ENCODE results near the gene OR7G3.
A peak's percentile ranks its signal among the peaks of the same experiment; 100 is the strongest.

OR7G3 gene

GRCh38 chr19:9126900-9127405, at the start of gene OR7G3:
OR7G3 (minus strand) TSS chr19:9126950; CDS start chr19:9126950, 0 bp downstream.
- DNase-seq, result no peak

DNA sequence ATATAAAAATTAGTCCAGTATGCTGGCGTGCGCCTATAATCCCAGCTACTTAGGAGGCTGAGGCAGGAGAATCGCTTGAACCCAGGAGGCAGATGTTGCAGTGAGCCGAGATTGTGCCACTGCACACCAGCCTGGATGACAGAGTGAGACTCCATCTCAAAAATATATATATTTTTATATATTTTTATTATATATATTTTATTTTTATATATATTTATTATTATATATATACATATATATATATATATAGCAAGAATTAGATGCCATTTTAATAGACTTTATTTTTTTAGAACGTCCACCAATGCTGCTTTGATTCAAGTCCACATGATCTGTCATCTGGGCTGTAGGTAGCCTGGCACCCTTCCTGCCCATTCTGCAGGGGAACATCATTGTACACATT, 48.6 kb upstream of the OR7G3 start:
- no peak for DNase-seq

DNA sequence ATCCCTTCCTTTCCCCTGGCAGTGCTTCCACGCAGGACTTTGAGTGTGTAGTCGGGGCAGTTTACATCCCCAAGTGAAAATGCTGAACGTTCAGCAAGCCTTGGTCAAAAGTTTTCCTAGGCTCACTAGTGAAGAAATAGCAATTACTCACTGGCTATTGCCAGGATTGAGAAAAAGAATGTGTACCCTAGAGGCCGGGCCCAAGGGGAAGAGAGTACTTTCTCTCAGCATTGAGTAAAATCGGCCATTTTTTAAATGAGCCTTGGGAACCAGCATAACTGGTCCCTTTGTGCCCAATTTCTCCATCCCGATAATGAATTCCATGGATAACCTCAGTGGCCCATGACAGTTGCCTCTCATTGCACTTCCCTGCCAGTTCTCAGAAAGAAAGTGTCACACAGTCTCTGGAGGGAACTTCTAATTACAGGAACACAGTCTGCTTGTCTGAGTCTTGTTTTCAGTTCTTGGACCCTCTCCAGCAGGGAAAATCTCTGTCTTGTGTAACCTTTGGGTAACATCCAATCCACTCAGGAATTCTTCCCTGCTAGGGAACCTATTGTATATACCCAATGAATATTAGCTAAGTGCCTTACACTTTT, 44.7 kb upstream of the OR7G3 start:
- DNase-seq, result no peak

- no peak for DNase-seq
Measured at GRCh38 chr19:9166846-9167245, 40.1 kb upstream of the OR7G3 start.

GRCh38 chr19:9165261-9165660, 38.5 kb upstream of the OR7G3 start:
- no peak for DNase-seq

- DNase-seq, result no peak
Measured at GRCh38 chr19:9161427-9161826, 34.7 kb upstream of the OR7G3 start.

GRCh38 chr19:9159891-9160290, 33.1 kb upstream of the OR7G3 start:
- no peak for DNase-seq

DNA sequence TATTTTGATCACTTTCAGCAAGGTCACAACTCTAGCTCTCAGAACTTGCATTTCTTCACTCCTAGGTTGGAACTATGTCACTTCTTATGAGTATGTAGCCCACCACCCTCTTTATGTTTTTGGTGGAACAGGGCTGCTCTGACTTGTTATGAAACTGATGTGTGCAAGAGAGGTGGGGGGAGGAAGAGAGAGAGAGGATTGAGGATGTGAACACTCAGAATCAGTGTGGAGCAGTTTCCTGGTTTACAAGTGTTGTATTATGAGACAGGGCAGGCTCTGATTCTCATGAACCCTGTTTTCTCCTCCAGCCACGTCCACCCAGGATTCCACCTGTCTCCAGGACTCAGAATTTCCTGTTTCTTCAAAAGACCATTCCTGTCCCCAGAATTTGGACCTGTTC, 29.6 kb upstream of the OR7G3 start:
- no peak for DNase-seq

DNA sequence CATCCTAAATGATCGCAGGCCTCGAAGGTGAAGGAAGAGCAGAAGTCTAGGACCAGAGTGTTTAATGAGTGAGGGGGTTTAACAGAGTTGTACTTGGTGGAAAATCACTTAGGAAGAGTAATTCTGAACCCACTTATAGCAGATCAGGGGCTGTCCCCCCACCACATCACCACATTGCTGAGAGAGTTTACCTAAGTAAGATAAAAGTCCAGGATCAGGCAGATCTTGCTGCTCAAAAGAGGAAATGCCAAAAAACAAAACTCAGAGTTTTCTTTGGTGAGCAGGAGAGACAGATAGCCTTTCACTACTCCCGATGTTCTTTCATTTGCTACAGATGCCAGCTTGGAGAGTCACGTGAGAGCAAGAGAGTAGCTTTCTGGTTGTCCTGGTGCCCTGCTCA, 28.8 kb upstream of the OR7G3 start:
- DNase-seq, result no peak

DNA sequence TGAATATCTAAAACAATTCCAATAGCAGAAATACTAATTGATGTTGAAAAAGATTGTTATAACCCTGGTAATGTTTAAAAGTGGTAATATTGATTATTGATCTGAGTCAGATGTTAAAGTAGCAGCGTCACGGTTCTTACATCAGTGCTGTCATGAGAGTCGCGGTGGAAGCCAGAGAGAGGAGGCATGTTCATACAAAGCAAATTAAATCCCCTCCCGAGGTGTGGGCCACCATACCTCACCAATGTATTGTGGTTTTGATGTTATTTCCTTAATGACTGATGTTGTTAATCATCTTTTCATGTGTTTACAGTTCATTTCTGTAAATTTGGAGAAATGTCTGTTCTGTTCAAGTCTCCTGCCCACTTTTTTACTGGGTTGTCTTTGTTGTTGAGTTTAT, 24.6 kb upstream of the OR7G3 start:
- DNase-seq, result no peak

GRCh38 chr19:9150650-9151049, 23.9 kb upstream of the OR7G3 start:
- no peak for DNase-seq

GRCh38 chr19:9149997-9150396, 23.2 kb upstream of the OR7G3 start:
- no peak for DNase-seq

DNA sequence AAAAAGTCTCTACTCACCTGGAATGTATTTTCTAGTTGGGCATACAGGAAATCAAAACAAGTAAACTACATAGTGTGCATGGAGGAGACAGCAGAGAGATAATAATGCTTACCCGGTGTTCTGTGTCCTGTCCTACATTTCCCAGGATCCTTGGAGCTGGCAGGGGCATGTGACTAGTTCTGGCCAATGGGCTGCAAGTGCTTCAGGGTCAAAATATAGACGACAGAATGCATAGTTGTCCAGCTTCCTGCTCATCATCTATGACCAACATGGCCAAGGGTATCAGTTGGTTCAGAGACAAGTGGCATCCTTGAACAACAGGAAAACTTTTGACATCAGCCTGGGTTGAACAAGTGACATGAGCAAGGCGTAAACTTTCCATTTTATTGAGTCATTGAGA, 21.9 kb upstream of the OR7G3 start:
- DNase-seq, result no peak

- DNase-seq, result no peak
Measured at GRCh38 chr19:9146882-9147281, 20.1 kb upstream of the OR7G3 start.

- DNase-seq, result no peak
Measured at GRCh38 chr19:9144920-9145319, 18.2 kb upstream of the OR7G3 start.

DNA sequence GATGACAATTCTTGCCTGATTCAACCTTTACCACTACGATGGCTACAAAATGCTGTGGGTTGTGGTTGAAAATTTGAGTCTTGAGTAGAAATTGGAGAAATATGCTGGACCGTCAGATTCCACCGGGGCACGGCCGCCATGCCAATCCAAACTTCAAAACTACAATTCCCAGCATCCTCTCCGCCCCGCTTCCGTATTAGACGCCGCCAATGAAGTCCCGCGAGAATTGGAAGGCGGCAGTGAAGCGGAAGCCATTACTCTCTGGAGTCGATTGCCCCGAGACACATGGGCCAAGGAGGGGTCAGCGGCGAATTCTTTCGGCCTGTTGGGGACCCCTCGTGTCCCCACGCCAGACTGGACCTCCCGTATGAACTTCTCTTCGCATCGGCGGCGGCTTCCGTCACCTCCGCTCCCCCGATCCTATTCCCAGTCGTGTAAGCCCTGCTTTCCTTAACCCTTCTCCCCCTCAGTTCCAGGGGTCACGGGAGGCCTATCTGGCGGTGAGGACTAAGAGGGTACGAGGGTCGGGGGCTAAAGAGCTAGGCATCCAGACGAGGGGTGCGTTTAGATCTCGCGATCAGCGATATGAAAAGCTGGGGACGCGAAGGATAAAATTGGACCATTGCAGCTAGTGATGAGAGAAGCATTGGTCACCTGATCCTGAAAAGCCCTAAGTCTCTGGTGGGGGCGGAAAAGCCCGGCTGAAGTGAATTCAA, 13.6 kb upstream of the OR7G3 start, which contains the start of gene ZNF317:
TSS of gene ZNF317 (plus strand) at position 239 of the 716 bp plus-strand sequence. CDS start 15,620 bp downstream, outside the sequence.
- peak; percentile 84 to 93 for DNase-seq

- no peak for DNase-seq
Measured at GRCh38 chr19:9139609-9140158, 12.9 kb upstream of the OR7G3 start.

- DNase-seq, result no peak
Measured at GRCh38 chr19:9132422-9132821, 5.7 kb upstream of the OR7G3 start.

GRCh38 chr19:9130965-9131364, 4.2 kb upstream of the OR7G3 start:
- no peak for DNase-seq

GRCh38 chr19:9128171-9128570, 1.4 kb upstream of the OR7G3 start:
- no peak for DNase-seq

DNA sequence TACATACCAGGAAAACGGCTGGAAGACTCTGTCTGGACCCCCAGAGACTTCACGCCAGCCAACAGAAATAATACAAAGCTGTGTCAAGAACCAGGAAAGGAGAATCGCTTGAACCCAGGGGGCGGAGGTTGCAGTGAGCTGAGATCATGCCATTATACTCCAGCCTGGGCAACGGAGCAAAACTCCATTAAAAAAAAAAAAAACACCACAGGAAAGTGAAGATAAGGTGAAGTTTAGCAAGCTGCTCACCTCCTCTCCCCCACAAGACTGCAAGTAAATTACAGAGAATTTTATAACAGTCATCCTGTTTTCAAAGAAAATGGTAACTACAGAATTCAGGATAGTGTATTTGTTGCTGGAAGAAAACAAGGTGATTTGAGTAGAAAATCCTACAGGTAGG, 10.2 kb downstream of the OR7G3 start:
- no peak for DNase-seq

DNA sequence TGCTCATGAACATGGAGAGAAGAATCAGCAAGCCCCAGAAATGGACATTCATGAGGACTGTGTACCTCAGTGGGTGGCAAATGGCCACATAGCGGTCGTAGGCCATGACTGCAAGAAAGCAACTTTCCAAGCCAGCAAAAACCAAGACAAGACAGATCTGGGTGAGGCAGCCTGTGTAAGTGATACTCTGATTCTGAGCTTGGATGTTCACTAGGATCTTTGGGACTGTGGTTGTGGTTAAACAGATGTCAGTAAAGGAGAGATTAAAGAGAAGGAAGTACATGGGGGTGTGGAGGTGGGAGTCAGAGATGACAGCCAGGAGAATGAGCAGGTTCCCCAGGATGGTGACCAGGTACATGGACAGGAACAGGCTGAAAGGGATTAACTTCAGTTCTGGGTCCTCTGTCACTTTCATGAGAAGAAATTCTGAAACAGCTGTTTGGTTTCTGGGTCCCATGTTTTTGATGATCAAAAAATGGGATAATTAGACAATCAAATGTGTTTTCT, 11.4 kb downstream of the OR7G3 start, which contains the start of gene OR7G1:
TSS of gene OR7G1 (minus strand) at position 457 of the 507 bp plus-strand sequence. CDS start at position 457, 0 bp downstream.
- DNase-seq, result no peak

DNA sequence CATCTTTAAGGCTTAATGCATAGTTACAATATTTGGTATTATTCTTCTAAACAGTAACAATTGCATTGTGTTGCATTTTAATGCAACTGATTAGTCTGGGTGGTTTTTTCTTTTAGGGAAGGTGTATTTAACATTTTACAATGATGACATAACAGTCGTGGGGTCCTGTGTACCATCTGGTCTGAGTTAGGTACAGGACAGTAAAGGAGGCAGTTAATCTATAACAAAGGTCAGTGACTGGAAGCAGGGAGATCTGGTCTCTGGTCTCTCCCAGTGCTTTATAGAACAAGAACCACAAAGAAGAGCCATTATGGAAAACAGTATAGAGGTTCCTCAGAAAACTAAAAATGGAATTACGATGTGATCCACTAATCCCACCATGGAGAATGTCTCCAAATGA, 16.8 kb downstream of the OR7G3 start:
- DNase-seq, result no peak

GRCh38 chr19:9107375-9107774, 19.4 kb downstream of the OR7G3 start, which contains the start of gene OR7G2:
OR7G2 (minus strand) TSS chr19:9107475; CDS start chr19:9103243, 4,232 bp downstream.
- no peak for DNase-seq
